Stimulated activated naive CD8-positive, alpha-beta T cell treated with anti-CD3 and anti-CD28 coated beads, Interleukin-15, Interleukin-2, amounts not matched to agents 100 ng/mL and 50 ng/mL, for 24 hours (primary cell): ENCODE results near the gene DPY19L1.
"Not testable (repeated sequence)": the region's sequence is repeated elsewhere in the genome, so short reads cannot be mapped to it uniquely, and the experiment has no call there.

ENCODE experiments used
- H3K27ac Mint-ChIP-seq: one replicate; pipeline ENCODE4 v1.8.0; 2021; ENCODE audit warnings: mild to moderate bottlenecking, mixed read lengths
- H3K27me3 Mint-ChIP-seq: one replicate; pipeline ENCODE4 v1.8.0; 2021; ENCODE audit warnings: mixed read lengths
- H3K36me3 Mint-ChIP-seq: one replicate; pipeline ENCODE4 v1.8.0; 2021; ENCODE audit warnings: low read depth, mixed read lengths
- H3K4me1 Mint-ChIP-seq: one replicate; pipeline ENCODE4 v1.8.0; 2021; ENCODE audit warnings: low read depth, mixed read lengths
- H3K4me3 Mint-ChIP-seq: one replicate; pipeline ENCODE4 v1.8.0; 2021; ENCODE audit warnings: mild to moderate bottlenecking, mixed read lengths
- H3K9me3 Mint-ChIP-seq: one replicate; pipeline ENCODE4 v1.8.0; 2021; ENCODE audit warnings: mixed read lengths

The DPY19L1 gene

GRCh38 chr7:34928560-34928959 is 108.7 kb downstream of the DPY19L1 start:
- no peak overlapping the region for H3K27ac Mint-ChIP-seq
- no peak overlapping the region for H3K4me3 Mint-ChIP-seq

DNA sequence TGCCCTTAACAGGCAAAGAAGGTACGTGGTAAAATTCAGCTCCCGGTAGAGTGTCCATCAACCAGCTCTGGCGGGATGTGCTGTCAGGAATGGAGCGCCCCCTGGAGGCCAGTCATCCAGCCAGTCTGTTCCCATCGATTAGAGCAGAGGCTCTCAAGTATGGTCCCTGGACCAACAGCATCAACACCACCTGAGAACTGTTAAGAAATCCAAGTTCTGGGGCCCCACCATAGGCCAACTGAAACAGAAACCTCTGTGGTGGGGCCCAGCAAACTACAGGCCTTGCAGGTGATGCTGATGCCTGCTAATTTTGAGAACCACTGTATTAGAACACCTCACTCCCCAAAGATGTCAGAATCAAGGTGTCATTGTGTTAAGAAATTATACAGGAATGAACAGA is 109.2 kb downstream of the DPY19L1 start:
- H3K4me1 Mint-ChIP-seq: no peaks in the 10 kb centered on the region
- no peak overlapping the region for H3K27ac Mint-ChIP-seq
- no peaks in the 10 kb centered on the region for H3K9me3 Mint-ChIP-seq
- peaks cover 19% of the 10 kb centered on the region for H3K36me3 Mint-ChIP-seq
- H3K27me3 Mint-ChIP-seq: no peaks in the 10 kb centered on the region
- H3K4me3 Mint-ChIP-seq: no peak overlapping the region

More at GRCh38 chr7:34928560-34928959, 108.7 kb downstream of the DPY19L1 start:
- Mint-ChIP-seq H3K9me3 (no peaks in the 10 kb centered on the region), H3K4me1 (no peaks in the 10 kb centered on the region), H3K36me3 (peaks cover 19% of the 10 kb centered on the region), H3K27me3 (no peaks in the 10 kb centered on the region)

DNA sequence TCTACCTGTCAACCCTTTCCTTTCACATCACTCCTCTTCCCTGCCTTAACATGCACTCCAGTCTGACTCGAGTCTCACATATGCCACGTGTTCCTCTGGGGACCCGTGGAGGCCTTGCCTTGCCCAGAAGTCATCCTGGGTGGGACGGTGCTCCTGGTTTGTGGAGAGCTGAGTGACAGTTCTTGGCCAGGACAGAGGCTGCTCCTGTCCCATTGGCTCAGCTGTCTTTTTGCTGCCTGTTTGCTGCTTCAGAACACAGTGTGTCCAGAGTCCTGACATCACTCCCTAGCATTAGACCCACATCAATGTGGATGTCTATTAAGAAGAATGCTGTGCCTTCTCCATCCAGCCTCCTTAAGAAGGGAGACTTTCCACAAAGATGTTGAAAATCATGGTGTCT is 116.8 kb downstream of the DPY19L1 start:
- not testable (repeated sequence) for H3K36me3 Mint-ChIP-seq, H3K27ac Mint-ChIP-seq, H3K9me3 Mint-ChIP-seq, H3K4me3 Mint-ChIP-seq, H3K27me3 Mint-ChIP-seq, H3K4me1 Mint-ChIP-seq

- not testable (repeated sequence) for H3K4me3 Mint-ChIP-seq, H3K4me1 Mint-ChIP-seq, H3K27ac Mint-ChIP-seq, H3K27me3 Mint-ChIP-seq, H3K9me3 Mint-ChIP-seq, H3K36me3 Mint-ChIP-seq
These were observed 118.2 kb downstream of the DPY19L1 start for GRCh38 chr7:34919038-34919437.

- not testable (repeated sequence) for H3K27ac Mint-ChIP-seq, H3K4me1 Mint-ChIP-seq
- peaks cover 14% of the 10 kb centered on the region for H3K27me3 Mint-ChIP-seq
These were observed 119.0 kb downstream of the DPY19L1 start for GRCh38 chr7:34918198-34918861.

DNA sequence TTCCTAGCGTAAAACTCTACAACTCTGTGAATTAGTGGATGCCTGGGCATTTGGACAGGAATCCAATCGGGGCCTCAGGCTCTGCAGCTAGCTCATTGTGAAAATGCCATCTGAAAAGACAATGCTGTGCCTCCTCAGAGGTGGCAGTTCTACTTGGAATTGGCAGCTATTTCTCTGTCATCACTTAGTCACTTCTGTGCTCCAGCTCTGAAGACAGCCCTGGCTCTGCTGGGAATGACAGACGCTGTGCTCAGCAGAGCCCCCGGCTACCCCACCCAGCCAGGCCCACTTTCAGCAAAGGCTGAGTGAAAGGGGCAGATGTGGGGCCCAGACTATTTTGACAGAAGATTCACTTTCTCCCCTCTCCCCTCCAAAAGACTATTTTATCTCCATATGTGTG is 119.8 kb downstream of the DPY19L1 start:
- H3K36me3 Mint-ChIP-seq, H3K27ac Mint-ChIP-seq, H3K4me3 Mint-ChIP-seq, H3K4me1 Mint-ChIP-seq: not testable (repeated sequence)
- Mint-ChIP-seq H3K27me3 (peaks cover 14% of the 10 kb centered on the region), H3K9me3 (peaks cover 14% of the 10 kb centered on the region)

More at GRCh38 chr7:34918198-34918861, 119.0 kb downstream of the DPY19L1 start:
- H3K4me3 Mint-ChIP-seq, H3K36me3 Mint-ChIP-seq: not testable (repeated sequence)
- H3K9me3 Mint-ChIP-seq: peaks cover 14% of the 10 kb centered on the region

DNA sequence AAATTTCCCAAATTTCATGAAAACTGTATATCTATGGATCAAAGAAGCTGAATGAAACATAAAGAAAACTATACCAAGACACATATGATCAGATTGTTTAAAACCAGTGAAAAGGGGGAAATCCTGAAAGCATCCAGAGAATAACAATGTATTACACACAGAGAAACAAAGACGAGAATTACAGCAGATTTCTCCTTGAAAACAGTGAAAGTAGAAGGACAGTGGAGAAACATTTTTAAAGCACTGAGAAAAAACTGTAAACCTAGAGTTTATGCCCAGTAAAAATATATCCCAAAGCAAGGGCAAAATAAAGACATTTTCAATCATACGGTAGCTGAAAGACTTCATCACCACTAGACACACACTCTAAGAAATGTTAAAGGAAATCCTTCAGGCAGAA is 121.0 kb downstream of the DPY19L1 start:
- Mint-ChIP-seq H3K27me3 (peaks cover 14% of the 10 kb centered on the region), H3K4me1 (no peaks in the 10 kb centered on the region), H3K9me3 (peaks cover 14% of the 10 kb centered on the region), H3K4me3 (no peak overlapping the region), H3K27ac (no peak overlapping the region), H3K36me3 (no peaks in the 10 kb centered on the region)

GRCh38 chr7:34912236-34912635 is 125.0 kb downstream of the DPY19L1 start:
- Mint-ChIP-seq H3K36me3 (no peaks in the 10 kb centered on the region), H3K4me3 (no peak overlapping the region), H3K27ac (no peak overlapping the region), H3K4me1 (no peaks in the 10 kb centered on the region), H3K9me3 (peaks cover 14% of the 10 kb centered on the region), H3K27me3 (peaks cover 10% of the 10 kb centered on the region)

DNA sequence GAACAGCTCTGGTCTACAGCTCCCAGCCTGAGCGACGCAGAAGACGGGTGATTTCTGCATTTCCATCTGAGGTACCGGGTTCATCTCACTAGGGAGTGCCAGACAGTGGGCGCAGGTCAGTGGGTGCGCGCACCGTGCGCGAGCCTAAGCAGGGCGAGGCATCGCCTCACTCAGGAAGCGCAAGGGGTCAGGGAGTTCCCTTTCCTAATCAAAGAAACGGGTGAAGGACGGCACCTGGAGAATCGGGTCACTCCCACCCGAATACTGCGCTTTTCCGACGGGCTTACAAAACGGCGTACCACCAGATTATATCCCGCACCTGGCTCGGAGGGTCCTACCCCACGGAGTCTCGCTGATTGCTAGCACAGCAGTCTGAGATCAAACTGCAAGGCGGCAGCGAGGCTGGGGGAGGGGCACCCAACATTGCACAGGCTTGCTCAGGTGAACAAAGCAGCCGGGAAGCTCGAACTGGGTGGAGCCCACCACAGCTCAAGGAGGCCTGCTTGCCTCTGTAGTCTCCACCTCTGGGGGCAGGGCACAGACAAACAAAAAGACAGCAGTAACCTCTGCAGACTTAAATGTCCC is 130.9 kb downstream of the DPY19L1 start:
- not testable (repeated sequence) for H3K4me3 Mint-ChIP-seq, H3K9me3 Mint-ChIP-seq, H3K27ac Mint-ChIP-seq, H3K36me3 Mint-ChIP-seq, H3K4me1 Mint-ChIP-seq
- peaks cover 16% of the 10 kb centered on the region for H3K27me3 Mint-ChIP-seq

DNA sequence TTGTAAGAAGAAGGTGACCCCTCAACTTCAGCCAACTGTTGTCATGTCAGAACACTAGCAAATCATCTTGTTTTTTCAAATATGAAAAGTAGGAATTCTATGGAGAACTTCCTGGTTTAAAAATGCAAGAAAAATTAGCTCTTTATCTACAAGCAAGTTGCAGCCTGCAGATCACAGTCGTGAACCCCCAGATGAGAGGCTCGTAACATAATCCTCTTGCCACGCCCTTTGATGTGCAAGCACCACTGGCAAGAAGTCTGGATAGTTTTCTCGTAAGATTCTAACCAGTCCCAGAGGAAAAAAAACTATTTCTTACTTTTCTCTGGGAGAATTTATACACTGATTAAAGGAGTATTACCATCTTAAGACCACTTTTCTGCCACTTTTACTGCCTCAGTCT is 132.3 kb downstream of the DPY19L1 start:
- Mint-ChIP-seq H3K36me3 (no peaks in the 10 kb centered on the region), H3K9me3 (peaks cover 3% of the 10 kb centered on the region), H3K27ac (no peak overlapping the region), H3K27me3 (peaks cover 16% of the 10 kb centered on the region), H3K4me1 (no peaks in the 10 kb centered on the region), H3K4me3 (no peak overlapping the region)

- H3K9me3 Mint-ChIP-seq, H3K4me1 Mint-ChIP-seq, H3K36me3 Mint-ChIP-seq, H3K4me3 Mint-ChIP-seq, H3K27ac Mint-ChIP-seq: not testable (repeated sequence)
- H3K27me3 Mint-ChIP-seq: peaks cover 16% of the 10 kb centered on the region
These were observed 133.4 kb downstream of the DPY19L1 start for GRCh38 chr7:34903921-34904320.

DNA sequence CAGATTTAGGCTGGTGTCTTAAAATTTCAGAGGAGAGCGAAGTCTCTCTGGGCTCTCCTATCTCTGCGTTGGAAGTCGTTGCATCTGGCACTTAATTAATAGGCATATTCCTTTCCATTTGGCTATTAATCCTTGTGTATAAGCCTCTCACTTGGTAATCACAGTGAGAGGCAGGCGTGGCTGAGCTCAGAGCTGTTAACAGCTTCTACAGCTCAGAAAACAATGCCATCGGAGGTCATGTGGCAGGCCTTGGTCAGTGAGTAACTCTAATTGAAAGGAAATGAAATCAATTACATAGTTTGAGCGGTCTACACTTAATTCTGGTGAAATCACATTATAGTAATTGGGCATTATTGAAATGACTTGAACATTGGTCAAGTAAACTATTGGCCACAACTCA is 135.1 kb downstream of the DPY19L1 start:
- Mint-ChIP-seq H3K27ac (no peak overlapping the region), H3K4me3 (no peak overlapping the region), H3K27me3 (peaks cover 22% of the 10 kb centered on the region), H3K9me3 (peaks cover 9% of the 10 kb centered on the region), H3K4me1 (no peaks in the 10 kb centered on the region), H3K36me3 (no peaks in the 10 kb centered on the region)

- H3K36me3 Mint-ChIP-seq: no peaks in the 10 kb centered on the region
- H3K9me3 Mint-ChIP-seq: peaks cover 19% of the 10 kb centered on the region
- no peaks in the 10 kb centered on the region for H3K4me1 Mint-ChIP-seq
- H3K4me3 Mint-ChIP-seq: no peak overlapping the region
- H3K27ac Mint-ChIP-seq: no peak overlapping the region
- peaks cover 25% of the 10 kb centered on the region for H3K27me3 Mint-ChIP-seq
These were observed 136.3 kb downstream of the DPY19L1 start for GRCh38 chr7:34900891-34901513.

DNA sequence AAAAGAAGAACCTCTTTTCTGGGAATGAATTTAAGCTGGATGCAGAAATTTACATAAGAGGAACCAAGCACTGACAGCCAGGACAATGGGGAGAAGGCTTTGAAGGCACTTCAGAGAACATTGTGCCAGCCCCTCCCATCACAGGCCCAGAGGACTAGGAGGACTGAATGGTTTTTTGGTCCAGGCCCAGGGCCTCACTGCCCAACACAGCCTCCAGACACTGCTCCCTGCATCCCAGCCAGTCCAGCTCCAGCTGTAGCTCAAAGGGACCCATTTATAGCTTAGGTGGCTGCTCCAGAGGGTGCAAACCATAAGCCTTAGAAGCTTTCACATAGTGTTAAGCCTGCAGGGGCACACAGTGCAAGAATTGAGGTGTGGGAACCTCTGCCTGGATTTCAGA is 142.1 kb downstream of the DPY19L1 start:
- no peaks in the 10 kb centered on the region for H3K4me1 Mint-ChIP-seq

DNA sequence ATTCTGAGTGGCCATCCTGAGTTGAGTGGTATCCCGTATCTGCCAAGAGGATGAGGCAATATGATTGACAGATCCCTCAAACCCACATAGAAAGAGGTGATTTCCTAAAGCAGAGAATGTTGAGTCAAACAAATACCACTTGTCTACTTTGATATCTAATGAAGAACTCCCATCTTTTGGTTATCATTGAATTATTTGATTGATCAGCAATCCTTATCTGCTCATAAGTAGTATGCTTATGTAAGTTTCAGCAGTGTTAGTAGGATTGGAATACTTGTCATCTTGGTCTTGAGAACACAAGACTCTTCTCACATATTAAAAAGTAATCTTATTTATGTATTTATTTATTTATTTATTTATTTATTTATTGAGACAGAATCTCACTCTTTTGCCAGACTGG is 147.3 kb downstream of the DPY19L1 start:
- Mint-ChIP-seq H3K4me3 (no peak overlapping the region), H3K9me3 (peaks cover 12% of the 10 kb centered on the region), H3K27me3 (peaks cover 5% of the 10 kb centered on the region), H3K4me1 (no peaks in the 10 kb centered on the region), H3K36me3 (no peaks in the 10 kb centered on the region), H3K27ac (no peak overlapping the region)

More for the DNA sequence above, 142.1 kb downstream of the DPY19L1 start:
- Mint-ChIP-seq H3K9me3 (peaks cover 32% of the 10 kb centered on the region), H3K27ac (no peak overlapping the region), H3K4me3 (no peak overlapping the region), H3K27me3 (peaks cover 17% of the 10 kb centered on the region), H3K36me3 (no peaks in the 10 kb centered on the region)

GRCh38 chr7:34886856-34887255 is 150.4 kb downstream of the DPY19L1 start:
- H3K9me3 Mint-ChIP-seq: peaks cover 13% of the 10 kb centered on the region
- no peak overlapping the region for H3K4me3 Mint-ChIP-seq
- no peak overlapping the region for H3K27ac Mint-ChIP-seq
- peaks cover under 1% of the 10 kb centered on the region for H3K27me3 Mint-ChIP-seq
- no peaks in the 10 kb centered on the region for H3K36me3 Mint-ChIP-seq
- H3K4me1 Mint-ChIP-seq: no peaks in the 10 kb centered on the region
